ENCODE data around the gene COPG1.

- TF ChIP-seq CTCF (IDR thresholded peaks at IDR 0.05; ENCODE audit: low read depth, low read length): no peak
- TF ChIP-seq POLR2A (IDR thresholded peaks at IDR 0.05; ENCODE audit: extremely low read depth, insufficient read length): no peak
- TF ChIP-seq MYC (IDR thresholded peaks at IDR 0.05; ENCODE audit: low read depth, low read length): no peak
These were observed 66.5 kb downstream of the COPG1 start for GRCh38 chr3:129315998-129316247.

Measured in NB4 (cell line).